ENCODE measurements around the gene CRYBA1. TPM values are rescaled to one million over a fixed set of nuclear protein-coding genes. Genes with fewer than 3 reads are reported as not detected.
"Not testable (repeated sequence)": the region's sequence is repeated elsewhere in the genome, so short reads cannot be mapped to it uniquely, and the experiment has no call there.

Gene CRYBA1
- polyA plus RNA-seq, 4 donors: not detected

GRCh38 chr17:29237476-29238132, 9.1 kb upstream of the CRYBA1 start:
- no peak for DNase-seq (ENCODE audit: low read depth in 4 of 4, low spot score in 3 of 4)

- DNase-seq (ENCODE audit: low read depth in 4 of 4, low spot score in 3 of 4): no peak
Observed at GRCh38 chr17:29238133-29238850, 8.4 kb upstream of the CRYBA1 start.

GRCh38 chr17:29240477-29240876, 6.2 kb upstream of the CRYBA1 start:
- DNase-seq (ENCODE audit: low read depth in 4 of 4, low spot score in 3 of 4): no peak

GRCh38 chr17:29240968-29241963, 5.4 kb upstream of the CRYBA1 start:
- no peak for DNase-seq (ENCODE audit: low read depth in 4 of 4, low spot score in 3 of 4)

GRCh38 chr17:29242051-29242450, 4.6 kb upstream of the CRYBA1 start:
- no peak for DNase-seq (ENCODE audit: low read depth in 4 of 4, low spot score in 3 of 4)

- no peak for DNase-seq (ENCODE audit: low read depth in 4 of 4, low spot score in 3 of 4)
Observed at GRCh38 chr17:29242790-29243189, 3.9 kb upstream of the CRYBA1 start.

- no peak for DNase-seq (ENCODE audit: low read depth in 4 of 4, low spot score in 3 of 4)
Observed at GRCh38 chr17:29243792-29244191, 2.9 kb upstream of the CRYBA1 start.

- no peak for DNase-seq (ENCODE audit: low read depth in 4 of 4, low spot score in 3 of 4)
Observed at GRCh38 chr17:29245401-29245800, 1.3 kb upstream of the CRYBA1 start.

- no peak for DNase-seq (ENCODE audit: low read depth in 4 of 4, low spot score in 3 of 4)
Observed at GRCh38 chr17:29247219-29247618, 560 bp downstream of the CRYBA1 start.

GRCh38 chr17:29248845-29249244, 2.2 kb downstream of the CRYBA1 start:
- DNase-seq (ENCODE audit: low read depth in 4 of 4, low spot score in 3 of 4): no peak

- DNase-seq (ENCODE audit: low read depth in 4 of 4, low spot score in 3 of 4): no peak
Observed at GRCh38 chr17:29250666-29251065, 4.0 kb downstream of the CRYBA1 start.

GRCh38 chr17:29251184-29251583, 4.5 kb downstream of the CRYBA1 start:
- DNase-seq (ENCODE audit: low read depth in 4 of 4, low spot score in 3 of 4): no peak

GRCh38 chr17:29252101-29252791, 5.6 kb downstream of the CRYBA1 start:
- DNase-seq (ENCODE audit: low read depth in 4 of 4, low spot score in 3 of 4): no peak

- no peak for DNase-seq (ENCODE audit: low read depth in 4 of 4, low spot score in 3 of 4)
Observed at GRCh38 chr17:29253037-29253436, 6.4 kb downstream of the CRYBA1 start.

- no peak for DNase-seq (ENCODE audit: low read depth in 4 of 4, low spot score in 3 of 4)
Observed at GRCh38 chr17:29255926-29256522, 9.4 kb downstream of the CRYBA1 start.

GRCh38 chr17:29256735-29257466, 10.2 kb downstream of the CRYBA1 start:
- DNase-seq (ENCODE audit: low read depth in 4 of 4, low spot score in 3 of 4): no peak

- DNase-seq (ENCODE audit: low read depth in 4 of 4, low spot score in 3 of 4): no peak
Observed at GRCh38 chr17:29257756-29258155, 11.1 kb downstream of the CRYBA1 start.

- no peak for DNase-seq (ENCODE audit: low read depth in 4 of 4, low spot score in 3 of 4)
Observed at GRCh38 chr17:29263916-29264315, 17.3 kb downstream of the CRYBA1 start.

- DNase-seq (ENCODE audit: low read depth in 4 of 4, low spot score in 3 of 4): not testable (repeated sequence)
Observed at GRCh38 chr17:29271980-29272379, 25.3 kb downstream of the CRYBA1 start.

Measured in left renal pelvis (tissue), 4 donors.